Smooth muscle cell (in vitro differentiated cells): ENCODE results near the gene MSTN. TPM values are rescaled to one million over a fixed set of nuclear protein-coding genes. Genes with fewer than 3 reads are reported as not detected.

Source experiments
- DNase-seq: peaks from one replicate; lab custom pipeline; 2025; ENCODE audit not compliant: unreplicated experiment; lab: John Stamatoyannopoulos, UW
- H2AFZ ChIP-seq: fragments of 200-600 bp; sonication (generic); 2 replicates; pipeline ENCODE4 v1.6.0; 2016; ENCODE audit warnings: antibody characterized with exemption, low read depth, mild to moderate bottlenecking
- H3F3A ChIP-seq: fragments of 200-600 bp; sonication (generic); 2 replicates; pipeline ENCODE4 v1.6.0; 2017; ENCODE audit warnings: antibody characterized with exemption, low read depth
- H3K27ac ChIP-seq: fragments of 200-600 bp; sonication (generic); 2 replicates; pipeline ENCODE4 v1.5.1; 2016; ENCODE audit warnings: low read depth, mild to moderate bottlenecking
- H3K27me3 ChIP-seq: fragments of 200-600 bp; sonication (generic); 2 replicates; pipeline ENCODE4 v1.6.1; 2016; ENCODE audit warnings: low read depth, mild to moderate bottlenecking
- H3K36me3 ChIP-seq: fragments of 200-600 bp; sonication (generic); 2 replicates; pipeline ENCODE4 v1.5.1; 2016; ENCODE audit warnings: low read depth
- H3K4me1 ChIP-seq: fragments of 200-600 bp; sonication (generic); 2 replicates; pipeline ENCODE4 v1.5.1; 2016; ENCODE audit warnings: low read depth
- H3K4me2 ChIP-seq: fragments of 200-600 bp; sonication (generic); 2 replicates; pipeline ENCODE4 v1.6.0; 2016; ENCODE audit warnings: mild to moderate bottlenecking
- H3K4me3 ChIP-seq: fragments of 200-600 bp; sonication (generic); 2 replicates; pipeline ENCODE4 v1.5.1; 2016; ENCODE audit warnings: mild to moderate bottlenecking
- H3K79me2 ChIP-seq: fragments of 200-600 bp; sonication (generic); 2 replicates; pipeline ENCODE4 v1.6.0; 2016; ENCODE audit warnings: low read depth, mild to moderate bottlenecking
- H3K9ac ChIP-seq: fragments of 200-600 bp; sonication (generic); 2 replicates; pipeline ENCODE4 v1.6.0; 2016; ENCODE audit warnings: low read depth
- H3K9me3 ChIP-seq: fragments of 200-600 bp; sonication (generic); replicated peaks from 2 replicates; pipeline ENCODE4 v1.5.1; 2016; ENCODE audit warnings: low read depth
- H4K20me1 ChIP-seq: fragments of 200-600 bp; sonication (generic); 2 replicates; pipeline ENCODE4 v1.6.0; 2016; ENCODE audit warnings: low read depth
- CTCF ChIP-seq: fragments of 200-600 bp; sonication (generic); IDR thresholded peaks from 2 replicates; pipeline ENCODE4 v1.5.1; 2017; ENCODE audit warnings: borderline replicate concordance, mild to moderate bottlenecking, antibody characterized with exemption; ENCODE audit not compliant: insufficient read depth, poor library complexity, severe bottlenecking
- WGBS: methylation state at CpG from one replicate; pipeline ENCODE4 v1.1.7; 2016; ENCODE audit warnings: low lambda C conversion rate; 5-methylcytosine and 5-hydroxymethylcytosine counted together
- polyA plus RNA-seq: library from polyadenylated mRNA; unstranded; fragments of >200 nt; fragmentation: Nextera tagmentation; extraction: Ambion mirVana; gene quantifications from 2 replicates; pipeline ENCODE4 v1.2.1, GENCODE V29; 2016
- total RNA-seq: library from RNA; depleted of rRNA; stranded (reverse); fragments of >200 nt; gene quantifications from 2 replicates; pipeline ENCODE4 v1.2.3, GENCODE V29; 2014

Gene MSTN
- total and polyA plus RNA-seq, 2 experiments from 2014 or later = 0.09 TPM; not detected in 1

GRCh38 chr2:190063624-190064023 lies 1.1 kb upstream of the MSTN start:
- no peak overlapping the region for H2AFZ ChIP-seq
- H3K79me2 ChIP-seq = no peaks in the 10 kb centered on the region
- 78% methylated on average over 2 of the region's 2 CpGs for WGBS
- H3K4me3 ChIP-seq = no peak overlapping the region
- no peaks in the 10 kb centered on the region for H3K9me3 ChIP-seq
- H3K27ac ChIP-seq = no peak overlapping the region
- H3K9ac ChIP-seq = no peak overlapping the region
- TF ChIP-seq CTCF = no peak
- no peaks in the 10 kb centered on the region for H3F3A ChIP-seq
- H3K27me3 ChIP-seq = no peaks in the 10 kb centered on the region
- no peaks in the 10 kb centered on the region for H4K20me1 ChIP-seq
- no peaks in the 10 kb centered on the region for H3K4me1 ChIP-seq
- no peak for DNase-seq
- no peaks in the 10 kb centered on the region for H3K36me3 ChIP-seq
- H3K4me2 ChIP-seq = no peak overlapping the region

GRCh38 chr2:190062053-190062452 lies 476 bp downstream of the MSTN start:
- H2AFZ ChIP-seq = peak overlapping the region; percentile 32

GRCh38 chr2:190060626-190061025 lies 1.9 kb downstream of the MSTN start:
- TF ChIP-seq CTCF = no peak
- H3K9me3 ChIP-seq = no peaks in the 10 kb centered on the region
- no peaks in the 10 kb centered on the region for H3K4me1 ChIP-seq
- no peak overlapping the region for H2AFZ ChIP-seq
- no peak overlapping the region for H3K9ac ChIP-seq
- H3K4me3 ChIP-seq = no peak overlapping the region
- H3K27ac ChIP-seq = no peak overlapping the region
- no peak for DNase-seq
- WGBS = 88% methylated on average over 2 of the region's 2 CpGs
- no peaks in the 10 kb centered on the region for H3K27me3 ChIP-seq
- H3F3A ChIP-seq = no peaks in the 10 kb centered on the region
- no peak overlapping the region for H3K4me2 ChIP-seq
- H3K79me2 ChIP-seq = no peaks in the 10 kb centered on the region
- H3K36me3 ChIP-seq = no peaks in the 10 kb centered on the region
- H4K20me1 ChIP-seq = no peaks in the 10 kb centered on the region

More at GRCh38 chr2:190062053-190062452, 476 bp downstream of the MSTN start:
- no peak for DNase-seq
- H3K4me1 ChIP-seq = no peaks in the 10 kb centered on the region
- H3K4me2 ChIP-seq = no peak overlapping the region
- H3K27ac ChIP-seq = no peak overlapping the region
- no peak overlapping the region for H3K4me3 ChIP-seq
- no peaks in the 10 kb centered on the region for H4K20me1 ChIP-seq
- H3K27me3 ChIP-seq = no peaks in the 10 kb centered on the region
- H3K9ac ChIP-seq = no peak overlapping the region
- no peaks in the 10 kb centered on the region for H3F3A ChIP-seq
- TF ChIP-seq CTCF = no peak
- no peaks in the 10 kb centered on the region for H3K79me2 ChIP-seq
- WGBS = 77% methylated on average over 6 of the region's 6 CpGs
- H3K9me3 ChIP-seq = no peaks in the 10 kb centered on the region
- H3K36me3 ChIP-seq = no peaks in the 10 kb centered on the region

- Histone ChIP-seq H3K36me3 (no peaks in the 10 kb centered on the region), H3K4me3 (no peak overlapping the region), H2AFZ (no peak overlapping the region), H3K9ac (no peak overlapping the region), H3K4me2 (no peak overlapping the region), H3K27me3 (no peaks in the 10 kb centered on the region), H3K79me2 (no peaks in the 10 kb centered on the region), H4K20me1 (no peaks in the 10 kb centered on the region), H3F3A (no peaks in the 10 kb centered on the region), H3K27ac (no peak overlapping the region), H3K4me1 (no peaks in the 10 kb centered on the region), H3K9me3 (no peaks in the 10 kb centered on the region)
- DNase-seq = no peak
- TF ChIP-seq CTCF = no peak
- 92% methylated on average over 4 of the region's 4 CpGs for WGBS
Observed at GRCh38 chr2:190060019-190060418, 2.5 kb downstream of the MSTN start.
